ENCODE data around the gene QPRT.
"Not testable (repeated sequence)": the region's sequence is repeated elsewhere in the genome, so short reads cannot be mapped to it uniquely, and the experiment has no call there.

GRCh38 chr16:29721167-29721879, 42.3 kb downstream of the QPRT start:
- not testable (repeated sequence) for TF ChIP-seq ZNF146 (tag by site-specific recombination; IDR thresholded peaks at IDR 0.05); ZNF274 (IDR thresholded peaks at IDR 0.05; ENCODE audit: low read length); ZNF274 (tag by site-specific recombination; IDR thresholded peaks at IDR 0.05; ENCODE audit: borderline replicate concordance); ZSCAN30 (tag by site-specific recombination; IDR thresholded peaks at IDR 0.05); ZNF629 (tag by site-specific recombination; IDR thresholded peaks at IDR 0.05)
